CD14-positive monocyte (primary cell): ENCODE results near the gene REM1. TPM values are rescaled to one million over a fixed set of nuclear protein-coding genes. Genes with fewer than 3 reads are reported as not detected.

Source experiments
- DNase-seq, 3 donors: peaks; one replicate each; pipeline ENCODE4 v3.0.0-alpha.2; 2011 to 2022
- H2AFZ ChIP-seq: 2 replicates; pipeline ENCODE4 v1.6.0; 2012; ENCODE audit warnings: mild to moderate bottlenecking, low read depth, low read length, inconsistent platforms; ENCODE audit not compliant: insufficient read depth, poor library complexity, severe bottlenecking
- H3K27ac ChIP-seq, 2 donors: 1 replicate in 1 of 2; 2 replicates in 1 of 2; pipeline ENCODE4 v1.5.1; 2012 to 2013; ENCODE audit warnings: low read length in 2 of 2, control low read depth in 1 of 2, inconsistent platforms in 1 of 2, low read depth in 1 of 2, mild to moderate bottlenecking in 1 of 2
- H3K27me3 ChIP-seq, 2 donors: one replicate each; pipeline versions ENCODE4 v1.6.0 to v1.6.1; 2011 to 2013; ENCODE audit warnings: low read length in 2 of 2; ENCODE audit not compliant: control insufficient read depth in 2 of 2, insufficient read depth in 2 of 2
- H3K36me3 ChIP-seq, 2 donors: replicated peaks in 1 of 2; 1 replicate in 1 of 2; 2 replicates in 1 of 2; pipeline versions ENCODE4 v1.5.1 to v1.6.1; 2012 to 2013; ENCODE audit warnings: low read length in 2 of 2, control low read depth in 1 of 2, inconsistent platforms in 1 of 2, mild to moderate bottlenecking in 1 of 2; ENCODE audit not compliant: insufficient read depth in 2 of 2, control insufficient read depth in 1 of 2
- H3K4me1 ChIP-seq, 2 donors: 1 replicate in 1 of 2; 2 replicates in 1 of 2; pipeline versions ENCODE4 v1.5.1 to v1.6.1; 2012 to 2013; ENCODE audit warnings: low read length in 2 of 2, control low read depth in 1 of 2, inconsistent platforms in 1 of 2, mild to moderate bottlenecking in 1 of 2, moderate library complexity in 1 of 2; ENCODE audit not compliant: insufficient read depth in 2 of 2, control insufficient read depth in 1 of 2
- H3K4me2 ChIP-seq: replicated peaks from 2 replicates; pipeline ENCODE3; 2012; ENCODE audit warnings: low read length, moderate library complexity, mild to moderate bottlenecking; ENCODE audit not compliant: poor library complexity, severe bottlenecking; ENCODE audit errors: extremely low read depth
- H3K4me3 ChIP-seq, 3 experiments: fragments of 200-600 bp in 1 of 3; sonication (generic) in 1 of 3; replicated peaks in 1 of 3; 1 replicate in 2 of 3; 2 replicates in 1 of 3; pipeline ENCODE4 v1.5.1; 2011 to 2013; ENCODE audit warnings: low read length in 3 of 3, mild to moderate bottlenecking in 3 of 3, control low read depth in 2 of 3, low read depth in 2 of 3, inconsistent platforms in 1 of 3, moderate library complexity in 1 of 3
- H3K79me2 ChIP-seq: 2 replicates; pipeline ENCODE4 v1.6.0; 2012; ENCODE audit warnings: mild to moderate bottlenecking, control low read depth, inconsistent platforms, low read length, moderate library complexity; ENCODE audit not compliant: insufficient read depth
- H3K9ac ChIP-seq: 2 replicates; pipeline ENCODE4 v1.6.0; 2017; ENCODE audit warnings: low read length, mild to moderate bottlenecking; ENCODE audit not compliant: insufficient read depth, poor library complexity, severe bottlenecking
- H3K9me3 ChIP-seq, 2 donors: replicated peaks in 1 of 2; 1 replicate in 1 of 2; 2 replicates in 1 of 2; pipeline versions ENCODE4 v1.5.1 to v1.6.1; 2012 to 2013; ENCODE audit warnings: low read length in 2 of 2, control low read depth in 1 of 2; ENCODE audit not compliant: control insufficient read depth in 1 of 2, insufficient read depth in 1 of 2
- H4K20me1 ChIP-seq: 2 replicates; pipeline ENCODE4 v1.6.0; 2012; ENCODE audit warnings: mild to moderate bottlenecking, low read length, control low read depth, moderate library complexity; ENCODE audit not compliant: insufficient read depth
- H3K27ac Mint-ChIP-seq, 7 donors: one replicate each; pipeline ENCODE4 v1.8.0; 2020; ENCODE audit warnings: mild to moderate bottlenecking in 7 of 7, mixed read lengths in 7 of 7, moderate library complexity in 6 of 7, inconsistent platforms in 2 of 7
- H3K27me3 Mint-ChIP-seq, 3 donors: one replicate each; pipeline ENCODE4 v1.8.0; 2021 to 2022; ENCODE audit warnings: low read depth in 3 of 3, mild to moderate bottlenecking in 3 of 3, mixed read lengths in 3 of 3, moderate library complexity in 3 of 3, inconsistent platforms in 1 of 3
- H3K36me3 Mint-ChIP-seq, 2 donors: one replicate each; pipeline ENCODE4 v1.8.0; 2020; ENCODE audit warnings: mixed read lengths in 2 of 2, inconsistent platforms in 1 of 2, mild to moderate bottlenecking in 1 of 2
- H3K4me1 Mint-ChIP-seq: one replicate; pipeline ENCODE4 v1.8.0; 2020; ENCODE audit warnings: mild to moderate bottlenecking, mixed read lengths
- H3K4me3 Mint-ChIP-seq, 2 donors: one replicate each; pipeline ENCODE4 v1.8.0; 2020; ENCODE audit warnings: mild to moderate bottlenecking in 2 of 2, mixed read lengths in 2 of 2, moderate library complexity in 1 of 2
- H3K9me3 Mint-ChIP-seq, 7 donors: one replicate each; pipeline ENCODE4 v1.8.0; 2020 to 2022; ENCODE audit warnings: mixed read lengths in 7 of 7, mild to moderate bottlenecking in 6 of 7, moderate library complexity in 6 of 7, inconsistent platforms in 2 of 7
- CTCF ChIP-seq: fragments of 200-600 bp; IDR thresholded peaks from one replicate; pipeline ENCODE4 v1.8.0; 2022; ENCODE audit warnings: antibody characterized with exemption, mild to moderate bottlenecking
- WGBS: methylation state at CpG from one replicate; pipeline ENCODE4 v1.1.5; 2013; ENCODE audit warnings: missing lambda C conversion rate; ENCODE audit not compliant: insufficient coverage; 5-methylcytosine and 5-hydroxymethylcytosine counted together
- intact Hi-C, 2 donors: fragments of 100-400 bp; cut with micrococcal nuclease; formaldehyde crosslinking; loops; one replicate each; pipeline versions ENCODE4 v1.15.0 to v1.15.1; 2023
- polyA plus RNA-seq, 3 donors: library from polyadenylated mRNA; depleted of rRNA in 1 of 3; unstranded in 2 of 3; stranded (reverse) in 1 of 3; fragments of 300-500 nt in 2 of 3; fragments of >200 nt in 1 of 3; fragmentation: Illumina TruSeq in 2 of 3; gene quantifications; 1 replicate in 2 of 3; 2 replicates in 1 of 3; pipeline ENCODE4 v1.2.3, GENCODE V29; 2012 to 2021

Gene REM1
- polyA plus RNA-seq, 3 donors: not detected

GRCh38 chr20:31449511-31450414 is 25.3 kb upstream of the REM1 start:
- Mint-ChIP-seq H3K27me3 (peaks cover 3 to 10% (median 9%) of the 10 kb centered on the region in 3 donors), H3K27ac (no peak overlapping the region), H3K9me3 (peaks cover 0 to 5% (median 0%) of the 10 kb centered on the region in 7 donors), H3K4me3 (no peak overlapping the region), H3K36me3 (no peaks in the 10 kb centered on the region), H3K4me1 (no peaks in the 10 kb centered on the region)
- no peak overlapping the region for H2AFZ ChIP-seq
- intact Hi-C loops: no loop called here
- no peaks in the 10 kb centered on the region for H3K9me3 ChIP-seq
- H3K9ac ChIP-seq: no peak overlapping the region
- H3K79me2 ChIP-seq: no peaks in the 10 kb centered on the region
- H3K4me3 ChIP-seq: no peak overlapping the region
- H3K4me2 ChIP-seq: no peak overlapping the region
- DNase-seq: no peak
- H3K27ac ChIP-seq: no peak overlapping the region
- TF ChIP-seq CTCF: no peak
- no peaks in the 10 kb centered on the region for H4K20me1 ChIP-seq
- no peaks in the 10 kb centered on the region for H3K4me1 ChIP-seq
- no peaks in the 10 kb centered on the region for H3K36me3 ChIP-seq
- WGBS: 100% methylated on average over 1 of the region's 8 CpGs
- H3K27me3 ChIP-seq: peaks cover 0 to 2% of the 10 kb centered on the region in 2 donors

GRCh38 chr20:31452575-31452974 is 22.5 kb upstream of the REM1 start:
- TF ChIP-seq CTCF: no peak
- Histone ChIP-seq H4K20me1 (no peaks in the 10 kb centered on the region), H3K79me2 (no peaks in the 10 kb centered on the region), H3K27ac (no peak overlapping the region), H3K9me3 (no peaks in the 10 kb centered on the region), H3K9ac (no peak overlapping the region), H3K4me2 (no peak overlapping the region), H3K27me3 (no peaks in the 10 kb centered on the region), H3K4me1 (no peaks in the 10 kb centered on the region), H2AFZ (no peak overlapping the region), H3K4me3 (no peak overlapping the region), H3K36me3 (no peaks in the 10 kb centered on the region)
- WGBS: no CpG with 5 or more reads among the region's 2 CpGs
- peaks cover 0 to 3% (median 0%) of the 10 kb centered on the region in 7 donors for H3K9me3 Mint-ChIP-seq
- peaks cover 3 to 19% (median 10%) of the 10 kb centered on the region in 3 donors for H3K27me3 Mint-ChIP-seq
- no peak overlapping the region for H3K4me3 Mint-ChIP-seq
- DNase-seq: no peak
- H3K4me1 Mint-ChIP-seq: no peaks in the 10 kb centered on the region
- intact Hi-C loops: no loop called here
- no peaks in the 10 kb centered on the region for H3K36me3 Mint-ChIP-seq
- no peak overlapping the region for H3K27ac Mint-ChIP-seq
